Astrocyte of the cerebellum (primary cell): ENCODE results near the gene DUSP7.

Experiments used
- DNase-seq: peaks from one replicate; pipeline ENCODE4 v3.0.0-alpha.2; 2011; ENCODE audit warnings: low read depth
- H3K4me3 ChIP-seq: 2 replicates; pipeline ENCODE4 v1.5.1; 2011; ENCODE audit warnings: mild to moderate bottlenecking, low read depth, low read length, moderate library complexity
- CTCF ChIP-seq: IDR thresholded peaks from 2 replicates; pipeline ENCODE4 v1.5.1; 2012; ENCODE audit warnings: low read length, low read depth, moderate library complexity, mild to moderate bottlenecking; ENCODE audit errors: missing control alignments
- in situ Hi-C: cut with HindIII; loops from 2 replicates; pipeline ENCODE4 v1.10.0; 2017; ENCODE audit warnings: low sequenced_read_pairs

The DUSP7 gene

GRCh38 chr3:52041118-52041731, 15.1 kb downstream of the DUSP7 start:
- TF ChIP-seq CTCF, result peak; percentile 30
- DNase-seq, result no peak
- in situ Hi-C loops, result no loop called here
- no peak overlapping the region for H3K4me3 ChIP-seq

- DNase-seq, result no peak
- no peak overlapping the region for H3K4me3 ChIP-seq
- in situ Hi-C loops, result no loop called here
- TF ChIP-seq CTCF, result no peak
Measured at GRCh38 chr3:52040600-52040999, 15.8 kb downstream of the DUSP7 start.

- H3K4me3 ChIP-seq, result no peak overlapping the region
- TF ChIP-seq CTCF, result no peak
- in situ Hi-C loops, result no loop called here
- peak; percentile 18 for DNase-seq
Measured at GRCh38 chr3:52039846-52040245, 16.5 kb downstream of the DUSP7 start.

GRCh38 chr3:52039426-52039825, 16.9 kb downstream of the DUSP7 start:
- DNase-seq, result no peak
- no peak overlapping the region for H3K4me3 ChIP-seq
- TF ChIP-seq CTCF, result no peak
- in situ Hi-C loops, result no loop called here

- TF ChIP-seq CTCF, result no peak
- in situ Hi-C loops, result no loop called here
- no peak for DNase-seq
- H3K4me3 ChIP-seq, result no peak overlapping the region
Measured at GRCh38 chr3:52038227-52038626, 18.1 kb downstream of the DUSP7 start.

- DNase-seq, result no peak
- no peak for TF ChIP-seq CTCF
- H3K4me3 ChIP-seq, result no peak overlapping the region
- in situ Hi-C loops, result no loop called here
Measured at GRCh38 chr3:52037291-52037690, 19.1 kb downstream of the DUSP7 start.
